ENCODE data around the gene RCOR2. TPM values are rescaled to one million over a fixed set of nuclear protein-coding genes. Genes with fewer than 3 reads are reported as not detected.
A peak's percentile ranks its signal among the peaks of the same experiment; 100 is the strongest.

RCOR2 gene
- total RNA-seq, 1 donor from 2014 or later = 2.1 TPM

- no peak for DNase-seq
Measured at GRCh38 chr11:63922673-63923192, 5.8 kb upstream of the RCOR2 start.

- no peak for DNase-seq
Measured at GRCh38 chr11:63920939-63921417, 4.0 kb upstream of the RCOR2 start.

- no peak for DNase-seq
Measured at GRCh38 chr11:63920126-63920938, 3.4 kb upstream of the RCOR2 start.

- DNase-seq = no peak
Measured at GRCh38 chr11:63919267-63920125, 2.5 kb upstream of the RCOR2 start.

- DNase-seq = peak; percentile 61
Measured at GRCh38 chr11:63918507-63919191, 1.7 kb upstream of the RCOR2 start.

GRCh38 chr11:63917692-63918506 lies 935 bp upstream of the RCOR2 start:
- DNase-seq = peak; percentile 66

- DNase-seq = no peak
Measured at GRCh38 chr11:63915961-63916836, 765 bp downstream of the RCOR2 start.

- no peak for DNase-seq
Measured at GRCh38 chr11:63914896-63915691, 1.9 kb downstream of the RCOR2 start.

- no peak for DNase-seq
Measured at GRCh38 chr11:63913866-63914830, 2.8 kb downstream of the RCOR2 start.

- DNase-seq = no peak
Measured at GRCh38 chr11:63912678-63913077, 4.3 kb downstream of the RCOR2 start.

GRCh38 chr11:63911876-63912275 lies 5.1 kb downstream of the RCOR2 start:
- no peak for DNase-seq

GRCh38 chr11:63911440-63911839 lies 5.5 kb downstream of the RCOR2 start:
- no peak for DNase-seq

GRCh38 chr11:63910675-63911074 lies 6.3 kb downstream of the RCOR2 start:
- no peak for DNase-seq

- DNase-seq = no peak
Measured at GRCh38 chr11:63909591-63910506, 7.1 kb downstream of the RCOR2 start.

- DNase-seq = no peak
Measured at GRCh38 chr11:63908631-63909401, 8.1 kb downstream of the RCOR2 start.

- no peak for DNase-seq
Measured at GRCh38 chr11:63907808-63908530, 9.0 kb downstream of the RCOR2 start.
